RPMI7951 (cell line): Measurements from ENCODE around the gene HTR7. TPM values are rescaled to one million over a fixed set of nuclear protein-coding genes. Genes with fewer than 3 reads are reported as not detected.
A peak's percentile ranks its signal among the peaks of the same experiment; 100 is the strongest.
"Not testable (repeated sequence)": the region's sequence is repeated elsewhere in the genome, so short reads cannot be mapped to it uniquely, and the experiment has no call there.

Experiments used
- DNase-seq: peaks from one replicate; pipeline ENCODE4 v3.0.0-alpha.2; 2012; ENCODE audit warnings: low read depth
- total RNA-seq: library from RNA; depleted of rRNA; stranded (reverse); fragments of >200 nt; shearing (Covaris generic); gene quantifications from 2 replicates; pipeline ENCODE4 v1.2.3, GENCODE V29; 2014; rRNA removed

HTR7 gene
- total RNA-seq = 6.8 and 7.3 TPM in 2 replicates

- DNase-seq = peak; percentile 60
These were observed at the start of gene HTR7 for GRCh38 chr10:90857635-90858460. TSS of gene HTR7 (minus strand) at chr10:90858039. CDS start at chr10:90857671, 368 bp downstream.

GRCh38 chr10:90906596-90906995, 48.8 kb upstream of the HTR7 start:
- DNase-seq = no peak

- no peak for DNase-seq
These were observed 48.1 kb upstream of the HTR7 start for GRCh38 chr10:90905925-90906324.

GRCh38 chr10:90896916-90897315, 39.1 kb upstream of the HTR7 start:
- not testable (repeated sequence) for DNase-seq

- no peak for DNase-seq
These were observed 35.4 kb upstream of the HTR7 start for GRCh38 chr10:90893190-90893589.

- DNase-seq = no peak
These were observed 32.5 kb upstream of the HTR7 start for GRCh38 chr10:90890347-90890746.

GRCh38 chr10:90889636-90890035, 31.8 kb upstream of the HTR7 start:
- no peak for DNase-seq

- no peak for DNase-seq
These were observed 30.5 kb upstream of the HTR7 start for GRCh38 chr10:90888387-90888786.

- DNase-seq = no peak
These were observed 29.7 kb upstream of the HTR7 start for GRCh38 chr10:90887555-90887954.

GRCh38 chr10:90885176-90885575, 27.3 kb upstream of the HTR7 start:
- peak; percentile 9 for DNase-seq

- DNase-seq = no peak
These were observed 26.6 kb upstream of the HTR7 start for GRCh38 chr10:90884431-90884830.

- DNase-seq = peak; percentile 39
These were observed 22.4 kb upstream of the HTR7 start for GRCh38 chr10:90880059-90880719.

GRCh38 chr10:90879062-90879461, 21.2 kb upstream of the HTR7 start:
- DNase-seq = no peak

GRCh38 chr10:90872648-90873020, 14.8 kb upstream of the HTR7 start:
- DNase-seq = no peak

- peak; percentile 74 for DNase-seq
These were observed 14.2 kb upstream of the HTR7 start, which contains the start of gene RPP30 for GRCh38 chr10:90871766-90872647. TSS of gene RPP30 (plus strand) at chr10:90871974. CDS start at chr10:90871987, 13 bp downstream.

GRCh38 chr10:90871279-90871765, 13.5 kb upstream of the HTR7 start:
- peak; percentile 85 for DNase-seq

- DNase-seq = no peak
These were observed 8.3 kb upstream of the HTR7 start for GRCh38 chr10:90866050-90866598.

- DNase-seq = no peak
These were observed 7.6 kb upstream of the HTR7 start for GRCh38 chr10:90865401-90865800.

- peak; percentile 39 for DNase-seq
These were observed 5.2 kb upstream of the HTR7 start for GRCh38 chr10:90862908-90863514.

- DNase-seq = no peak
These were observed 3.0 kb upstream of the HTR7 start for GRCh38 chr10:90860790-90861189.

- DNase-seq = peak; percentile 84
These were observed 1.5 kb upstream of the HTR7 start for GRCh38 chr10:90859321-90859751.
